Glomerular endothelial cell (primary cell): ENCODE measurements around the gene ASB15. TPM values are rescaled to one million over a fixed set of nuclear protein-coding genes. Genes with fewer than 3 reads are reported as not detected.
"Not testable (repeated sequence)": the region's sequence is repeated elsewhere in the genome, so short reads cannot be mapped to it uniquely, and the experiment has no call there.

Source experiments
- DNase-seq: peaks from one replicate; pipeline ENCODE4 v3.0.0-alpha.2; 2011; ENCODE audit warnings: low read depth, low spot score; ENCODE audit errors: extremely low read depth
- total RNA-seq: library from RNA; depleted of rRNA; stranded (reverse); fragments of >200 nt; gene quantifications from 2 replicates; pipeline ENCODE4 v1.2.3, GENCODE V29; 2015

Gene ASB15
- not detected in 2 replicates for total RNA-seq

- no peak for DNase-seq
Observed at GRCh38 chr7:123601530-123601929, at the start of gene ASB15. TSS of gene ASB15 (plus strand) at chr7:123601821. CDS start at chr7:123614503, 12,682 bp downstream.

GRCh38 chr7:123552134-123552533 is 49.5 kb upstream of the ASB15 start:
- DNase-seq, result not testable (repeated sequence)

GRCh38 chr7:123552641-123553040 is 49.0 kb upstream of the ASB15 start:
- no peak for DNase-seq

- no peak for DNase-seq
Observed at GRCh38 chr7:123553159-123553558, 48.5 kb upstream of the ASB15 start.

DNA sequence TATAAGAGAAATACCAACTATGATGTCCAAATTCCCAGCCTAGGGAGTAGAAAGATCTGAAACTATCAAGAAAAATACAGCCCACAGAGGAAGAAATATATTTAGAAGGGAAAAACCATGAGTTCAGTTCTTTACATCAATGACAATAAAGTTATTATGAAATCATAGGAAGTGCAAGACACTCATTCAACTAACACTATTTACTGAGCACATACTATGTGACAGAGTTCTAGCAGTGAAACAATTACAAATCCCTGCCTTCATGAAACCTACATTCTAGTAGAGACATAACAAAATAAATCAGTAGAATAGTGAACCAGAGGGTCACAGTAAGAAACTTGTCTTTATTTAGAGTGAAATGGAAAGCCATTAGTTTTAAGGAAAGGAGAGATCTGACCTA is 46.1 kb upstream of the ASB15 start:
- DNase-seq, result no peak

- no peak for DNase-seq
Observed at GRCh38 chr7:123557016-123557397, 44.6 kb upstream of the ASB15 start.

- DNase-seq, result peak; percentile 95
Observed at GRCh38 chr7:123557398-123558288, 44.0 kb upstream of the ASB15 start, which contains the start of gene NDUFA5. TSS of gene NDUFA5 (minus strand) at chr7:123557818. CDS start at chr7:123557795, 23 bp downstream.

DNA sequence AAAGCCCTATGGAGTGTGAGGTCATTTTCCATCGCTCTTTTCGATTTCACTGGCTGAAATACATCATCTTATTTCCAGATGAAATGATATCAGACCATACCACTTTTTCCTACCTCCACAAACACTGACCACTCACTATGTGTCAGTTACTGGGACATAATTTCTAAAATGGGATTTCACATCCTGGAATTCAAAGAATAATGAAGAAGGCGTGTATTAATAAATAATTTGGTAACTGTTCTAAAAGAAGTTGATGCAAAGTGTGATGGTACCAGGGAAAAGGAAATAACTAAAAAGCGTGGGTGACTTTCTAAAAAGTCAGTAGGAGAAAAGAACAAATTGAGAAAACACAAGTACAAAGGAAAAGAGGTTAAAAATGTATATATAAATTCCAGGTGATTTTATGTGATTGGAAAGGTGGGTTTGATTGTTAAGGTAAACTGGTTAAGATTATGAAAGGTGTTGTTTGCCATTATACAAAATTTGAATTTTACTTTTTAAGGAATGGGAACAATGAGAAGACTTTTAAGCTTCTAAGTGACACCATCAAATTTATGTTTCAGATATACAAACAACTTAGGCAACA is 43.2 kb upstream of the ASB15 start:
- no peak for DNase-seq

DNA sequence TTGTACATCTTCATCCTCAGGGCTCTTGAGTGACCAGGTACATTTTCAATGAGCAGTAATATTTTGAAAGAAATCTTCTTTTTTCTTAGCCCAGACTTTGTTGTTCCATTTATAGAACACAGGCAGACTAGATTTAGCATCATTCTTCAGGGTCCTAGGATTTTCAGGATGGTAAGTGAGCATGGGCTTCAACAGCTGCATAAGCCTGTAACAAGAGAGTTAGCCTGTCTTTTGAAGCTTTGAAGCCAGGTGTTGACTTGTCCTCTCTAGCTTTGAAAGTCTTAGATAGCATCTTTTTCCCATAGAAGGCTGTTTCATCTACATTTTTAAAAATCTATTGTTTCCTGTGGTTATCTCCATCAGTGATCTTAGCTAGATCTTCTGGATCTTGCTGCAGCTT is 39.5 kb upstream of the ASB15 start:
- no peak for DNase-seq

DNA sequence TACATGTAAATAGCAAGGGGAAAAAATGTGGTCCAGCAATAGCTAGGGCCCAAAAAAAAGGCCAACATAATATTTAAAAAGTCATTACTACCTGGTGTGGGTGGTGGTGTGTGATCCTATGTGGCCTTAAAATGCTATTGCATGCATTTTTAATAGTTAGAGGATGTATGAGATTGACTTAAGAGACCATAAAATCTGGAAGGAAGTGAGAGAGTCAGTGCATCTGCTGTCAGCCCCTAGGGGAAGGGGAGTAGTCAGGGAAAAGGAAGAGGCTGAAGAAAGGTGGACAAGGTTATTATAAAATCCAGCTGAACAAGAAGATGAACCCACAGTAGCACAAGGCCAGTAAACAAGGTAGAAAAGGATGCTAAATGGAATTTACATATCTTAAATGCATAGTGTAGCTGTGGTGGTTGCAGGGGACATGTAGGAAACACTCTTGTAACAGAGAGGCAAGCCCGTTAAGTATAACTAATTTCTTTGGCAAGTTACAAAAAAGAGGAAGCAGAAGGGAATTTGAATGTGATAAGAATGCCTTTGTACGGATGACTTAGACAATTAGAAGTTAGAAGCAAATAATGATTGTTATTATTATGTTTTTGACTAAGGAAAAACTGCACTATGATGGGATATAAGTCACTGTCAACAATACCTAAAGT is 32.1 kb upstream of the ASB15 start:
- DNase-seq, result no peak

DNA sequence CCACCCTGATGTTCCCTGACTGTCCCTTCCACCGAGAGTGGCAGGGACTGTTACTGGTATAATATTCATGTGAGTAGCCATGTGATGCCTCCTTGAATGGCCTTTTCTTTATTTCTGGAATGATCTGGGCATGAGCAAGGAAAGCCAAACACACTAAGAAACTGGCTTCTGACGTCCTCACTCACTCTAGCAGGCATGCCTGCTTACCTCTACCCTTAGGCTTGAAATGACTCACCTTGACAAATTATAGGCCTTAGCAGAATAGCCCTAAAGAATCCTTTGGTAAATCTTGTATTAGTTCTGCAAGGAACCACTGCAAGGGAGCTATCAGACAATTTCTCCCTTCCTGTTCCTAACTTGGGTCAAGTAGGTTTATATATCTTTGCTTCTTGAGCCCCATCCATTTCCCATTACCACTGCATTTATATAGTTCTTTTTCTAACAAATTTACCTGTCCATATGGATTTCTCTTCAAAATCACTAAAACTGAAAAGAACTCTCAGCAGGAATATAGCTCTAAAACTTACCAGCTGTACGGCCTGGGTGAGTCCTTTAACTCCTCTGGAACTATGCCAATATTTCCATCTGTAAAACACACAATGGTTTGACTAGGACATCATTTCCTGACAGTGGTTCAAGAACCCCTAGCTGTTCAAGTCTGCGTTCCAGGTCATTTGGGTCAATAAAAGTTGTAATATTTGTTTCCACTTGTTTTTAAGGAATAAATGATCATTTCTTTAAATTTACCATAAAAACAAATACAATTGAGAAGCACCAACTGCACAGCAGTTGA is 31.0 kb upstream of the ASB15 start:
- DNase-seq, result no peak

DNA sequence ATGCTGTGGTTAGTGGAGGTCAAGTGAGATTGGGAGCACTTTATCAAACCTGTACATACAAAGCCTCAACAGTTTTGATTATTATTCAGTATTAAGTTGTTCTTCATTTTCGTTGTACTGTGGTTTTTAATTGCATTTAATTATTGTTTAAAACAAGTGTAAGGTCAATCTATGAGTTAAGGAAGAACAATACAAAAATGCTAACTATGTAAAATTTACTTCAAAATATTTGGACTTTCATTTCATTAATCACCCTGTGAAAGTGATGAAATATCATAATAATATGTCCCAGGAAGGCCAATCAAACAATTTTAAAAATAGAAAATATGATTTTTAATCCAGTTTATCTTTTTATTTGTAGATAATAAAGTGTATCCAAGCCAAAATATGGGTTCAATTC is 30.4 kb upstream of the ASB15 start:
- no peak for DNase-seq

- no peak for DNase-seq
Observed at GRCh38 chr7:123571684-123572083, 29.9 kb upstream of the ASB15 start.

GRCh38 chr7:123573341-123573740 is 28.3 kb upstream of the ASB15 start:
- DNase-seq, result no peak

GRCh38 chr7:123573896-123574467 is 27.6 kb upstream of the ASB15 start:
- no peak for DNase-seq

- DNase-seq, result no peak
Observed at GRCh38 chr7:123579416-123579815, 22.2 kb upstream of the ASB15 start.

- DNase-seq, result no peak
Observed at GRCh38 chr7:123580406-123581161, 21.0 kb upstream of the ASB15 start.

GRCh38 chr7:123581162-123581459 is 20.5 kb upstream of the ASB15 start:
- no peak for DNase-seq

DNA sequence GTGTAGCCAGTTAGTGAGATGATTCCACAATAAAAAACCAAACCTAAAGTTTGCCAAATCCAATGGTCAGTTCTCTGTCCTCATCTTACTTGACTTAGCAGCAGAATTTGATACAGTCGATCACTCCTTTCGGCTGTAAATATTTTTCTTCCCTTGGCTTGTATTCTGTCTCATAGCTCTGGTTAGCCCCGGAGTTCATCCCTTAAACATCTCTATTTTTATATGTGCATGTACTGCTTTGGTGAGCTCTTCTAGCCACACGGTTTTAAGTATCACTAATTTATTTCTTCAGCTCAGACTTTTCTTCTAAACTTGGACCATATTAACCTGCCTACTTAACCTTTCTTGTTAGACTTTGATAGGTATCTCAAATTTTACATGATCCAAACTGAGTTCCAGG is 17.8 kb upstream of the ASB15 start:
- no peak for DNase-seq

DNA sequence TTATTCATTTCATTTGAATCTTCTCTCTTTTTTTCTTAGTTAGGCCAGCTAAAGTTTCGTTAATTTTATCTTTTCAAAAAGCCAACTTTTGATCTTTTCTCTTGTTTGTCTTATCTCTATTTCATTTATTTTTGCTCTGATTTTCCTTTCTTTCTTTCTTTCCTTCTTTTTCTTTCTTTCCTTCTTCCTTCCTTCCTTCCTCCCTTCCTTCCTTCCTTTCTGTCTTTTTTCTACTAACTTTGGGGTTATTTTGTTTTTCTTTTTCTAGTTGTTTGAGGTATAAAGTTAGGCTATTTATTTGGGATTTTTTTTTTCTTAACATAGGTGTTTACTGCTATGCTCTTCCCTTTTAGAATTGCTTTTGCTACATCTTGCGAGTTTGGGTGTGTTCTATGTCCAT is 13.2 kb upstream of the ASB15 start:
- no peak for DNase-seq
